Measurements from ENCODE around the gene HYAL2.

The HYAL2 gene, protein sequence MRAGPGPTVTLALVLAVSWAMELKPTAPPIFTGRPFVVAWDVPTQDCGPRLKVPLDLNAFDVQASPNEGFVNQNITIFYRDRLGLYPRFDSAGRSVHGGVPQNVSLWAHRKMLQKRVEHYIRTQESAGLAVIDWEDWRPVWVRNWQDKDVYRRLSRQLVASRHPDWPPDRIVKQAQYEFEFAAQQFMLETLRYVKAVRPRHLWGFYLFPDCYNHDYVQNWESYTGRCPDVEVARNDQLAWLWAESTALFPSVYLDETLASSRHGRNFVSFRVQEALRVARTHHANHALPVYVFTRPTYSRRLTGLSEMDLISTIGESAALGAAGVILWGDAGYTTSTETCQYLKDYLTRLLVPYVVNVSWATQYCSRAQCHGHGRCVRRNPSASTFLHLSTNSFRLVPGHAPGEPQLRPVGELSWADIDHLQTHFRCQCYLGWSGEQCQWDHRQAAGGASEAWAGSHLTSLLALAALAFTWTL

DNA sequence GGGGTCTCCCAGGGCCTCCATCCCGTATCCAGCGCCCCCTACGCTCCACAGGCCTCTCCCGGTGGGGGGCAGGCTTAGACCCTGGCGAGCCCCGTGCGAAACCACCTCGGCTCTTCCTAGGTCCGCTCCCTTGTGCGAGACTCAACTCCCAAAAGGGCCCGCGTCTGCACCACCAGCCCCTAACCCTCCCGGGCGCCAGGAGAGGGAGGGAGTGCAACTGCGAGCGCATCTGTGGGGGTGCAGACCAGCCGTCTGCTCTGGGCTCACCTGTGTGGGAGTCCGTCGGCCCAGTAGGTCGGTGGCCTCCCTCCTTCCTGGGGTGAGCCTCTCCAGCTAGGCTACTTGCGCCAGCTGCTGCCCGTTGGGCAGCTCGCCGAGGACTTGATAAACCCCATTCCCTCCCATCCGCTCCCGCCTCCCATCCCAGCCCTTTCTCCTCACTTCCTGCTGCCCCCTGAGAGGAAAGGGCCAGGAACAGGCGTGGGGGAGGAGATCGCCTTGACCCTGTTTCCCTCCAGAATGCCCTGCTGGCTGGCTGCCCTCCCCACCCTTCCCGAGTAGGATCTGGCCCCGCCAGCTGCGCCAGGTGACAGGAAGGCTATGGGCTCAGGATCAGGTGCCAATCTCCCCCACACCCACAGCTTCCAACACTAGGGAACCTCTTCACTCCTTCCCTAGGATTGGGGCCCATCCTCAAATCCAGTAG, at the start of gene HYAL2:
HYAL2 (minus strand) TSS at position 360 of the 706 bp plus-strand sequence. CDS start 2,256 bp downstream, outside the sequence.
- no peak for DNase-seq (ENCODE audit: low read depth)
- TF ChIP-seq, protein P1, sequence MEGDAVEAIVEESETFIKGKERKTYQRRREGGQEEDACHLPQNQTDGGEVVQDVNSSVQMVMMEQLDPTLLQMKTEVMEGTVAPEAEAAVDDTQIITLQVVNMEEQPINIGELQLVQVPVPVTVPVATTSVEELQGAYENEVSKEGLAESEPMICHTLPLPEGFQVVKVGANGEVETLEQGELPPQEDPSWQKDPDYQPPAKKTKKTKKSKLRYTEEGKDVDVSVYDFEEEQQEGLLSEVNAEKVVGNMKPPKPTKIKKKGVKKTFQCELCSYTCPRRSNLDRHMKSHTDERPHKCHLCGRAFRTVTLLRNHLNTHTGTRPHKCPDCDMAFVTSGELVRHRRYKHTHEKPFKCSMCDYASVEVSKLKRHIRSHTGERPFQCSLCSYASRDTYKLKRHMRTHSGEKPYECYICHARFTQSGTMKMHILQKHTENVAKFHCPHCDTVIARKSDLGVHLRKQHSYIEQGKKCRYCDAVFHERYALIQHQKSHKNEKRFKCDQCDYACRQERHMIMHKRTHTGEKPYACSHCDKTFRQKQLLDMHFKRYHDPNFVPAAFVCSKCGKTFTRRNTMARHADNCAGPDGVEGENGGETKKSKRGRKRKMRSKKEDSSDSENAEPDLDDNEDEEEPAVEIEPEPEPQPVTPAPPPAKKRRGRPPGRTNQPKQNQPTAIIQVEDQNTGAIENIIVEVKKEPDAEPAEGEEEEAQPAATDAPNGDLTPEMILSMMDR (conservative IDR thresholded peaks at IDR 0.05; ENCODE audit: control insufficient read depth, insufficient read depth, low read depth, low read length), result no peak
- H3K4me3 ChIP-seq (ENCODE audit: control insufficient read depth, low read depth, low read length), result peak within 1 kb of the TSS; percentile 84

DNA sequence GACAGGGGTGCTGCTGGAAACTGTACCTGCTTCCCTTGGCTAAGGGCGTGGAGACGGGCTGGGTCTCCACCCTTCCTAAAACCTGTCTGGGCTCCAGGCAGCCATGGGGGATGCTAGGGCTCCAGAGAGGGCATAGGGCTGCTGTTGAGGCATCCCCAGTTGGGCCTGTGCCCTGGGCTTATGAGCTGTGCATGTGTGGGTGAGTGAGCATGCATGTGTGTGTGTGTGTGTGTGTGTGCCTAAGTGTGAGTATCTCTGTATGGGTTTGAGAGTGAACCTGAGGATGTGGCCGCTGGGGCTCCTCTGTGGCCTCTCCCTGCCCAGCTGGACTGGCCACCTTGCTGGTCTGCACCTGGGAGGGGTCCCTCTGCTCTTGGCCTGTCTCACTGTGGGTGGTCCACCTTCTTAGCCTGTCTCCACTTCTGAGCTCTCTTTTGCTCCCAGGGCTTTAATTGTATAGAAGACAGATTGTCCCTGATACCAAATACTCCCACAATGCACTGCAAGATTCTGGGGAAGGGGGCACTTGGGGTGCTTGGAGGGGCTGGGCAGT, 48.7 kb upstream of the HYAL2 start:
- H3K4me3 ChIP-seq (ENCODE audit: control insufficient read depth, low read depth, low read length), result no peak overlapping the region
- DNase-seq (ENCODE audit: low read depth), result peak; percentile 58
- TF ChIP-seq, protein P1 (conservative IDR thresholded peaks at IDR 0.05; ENCODE audit: control insufficient read depth, insufficient read depth, low read depth, low read length), result no peak

DNA sequence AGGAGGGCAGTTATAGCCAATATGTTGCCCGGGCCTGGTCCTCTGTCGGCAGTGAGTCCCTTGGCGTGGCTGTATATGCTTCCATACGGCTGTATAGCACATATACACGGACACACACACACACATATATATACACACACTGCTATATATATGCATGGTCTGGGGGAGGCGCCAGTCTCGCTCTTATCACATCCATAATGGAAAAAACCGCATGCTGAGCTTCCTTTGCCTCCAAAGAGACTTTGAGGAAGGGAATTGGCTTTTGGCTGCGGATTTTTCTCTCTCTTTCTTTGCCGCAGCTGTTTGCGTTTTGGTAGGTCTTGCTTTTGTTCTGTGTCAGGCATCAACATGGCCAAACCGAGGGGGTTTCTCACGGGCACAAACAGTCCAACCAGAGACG, 48.0 kb upstream of the HYAL2 start:
- DNase-seq (ENCODE audit: low read depth), result peak; percentile 20
- TF ChIP-seq, protein P1 (conservative IDR thresholded peaks at IDR 0.05; ENCODE audit: control insufficient read depth, insufficient read depth, low read depth, low read length), result no peak

DNA sequence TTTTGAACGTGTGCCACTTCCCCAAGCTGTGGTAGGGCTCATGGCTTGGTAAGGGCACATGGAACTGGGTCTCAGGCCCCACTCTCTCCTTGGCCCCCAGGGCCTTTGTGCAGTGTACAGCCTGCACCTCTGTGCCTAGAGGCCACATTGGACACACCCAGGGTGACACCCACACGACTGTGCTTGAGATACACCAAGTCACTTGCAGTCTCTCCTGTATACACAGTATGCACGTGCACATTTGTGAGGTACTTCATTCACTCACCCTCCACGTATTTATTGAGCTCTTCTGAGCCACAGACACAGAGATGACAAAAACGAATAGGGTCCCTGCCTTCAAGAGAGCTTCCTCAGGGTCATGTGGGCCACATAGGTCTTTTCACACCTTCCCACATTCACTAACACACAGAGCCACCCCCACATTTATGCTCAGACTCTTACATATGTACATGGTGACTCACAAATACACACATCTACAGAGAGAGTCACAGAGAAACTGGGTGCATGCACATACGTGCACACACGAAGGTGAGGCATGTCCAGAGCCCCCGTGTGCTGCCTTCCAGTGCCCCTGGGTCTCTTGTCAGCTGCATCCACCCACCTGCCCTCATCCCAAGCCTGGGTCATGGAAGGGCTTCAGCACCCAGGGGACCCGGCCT, 46.6 kb upstream of the HYAL2 start:
- TF ChIP-seq, protein P1 (conservative IDR thresholded peaks at IDR 0.05; ENCODE audit: control insufficient read depth, insufficient read depth, low read depth, low read length), result no peak
- H3K4me3 ChIP-seq (ENCODE audit: control insufficient read depth, low read depth, low read length), result no peak overlapping the region
- DNase-seq (ENCODE audit: low read depth), result no peak

More for the DNA sequence above, 48.0 kb upstream of the HYAL2 start:
- no peak overlapping the region for H3K4me3 ChIP-seq (ENCODE audit: control insufficient read depth, low read depth, low read length)

DNA sequence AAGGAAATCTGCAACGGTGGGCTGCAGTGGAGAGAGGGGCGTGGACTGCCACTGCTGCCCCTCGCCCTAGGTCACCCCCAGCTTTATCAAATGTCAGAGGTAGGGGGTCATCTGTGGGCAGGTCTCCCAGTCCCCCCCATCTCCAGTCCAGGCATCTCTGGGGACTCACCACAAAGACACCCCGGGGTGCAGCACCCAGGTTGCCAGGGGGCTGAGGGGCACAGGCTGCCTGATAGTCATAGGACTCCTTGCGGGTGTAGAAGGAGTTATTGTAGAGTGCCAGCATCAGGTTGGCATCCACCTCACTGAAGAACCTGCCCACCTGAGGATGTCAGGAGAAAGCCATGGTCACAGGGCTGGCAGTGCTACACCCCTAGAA, 43.3 kb upstream of the HYAL2 start:
- H3K4me3 ChIP-seq (ENCODE audit: control insufficient read depth, low read depth, low read length), result no peak overlapping the region
- no peak for DNase-seq (ENCODE audit: low read depth)
- TF ChIP-seq, protein P1 (conservative IDR thresholded peaks at IDR 0.05; ENCODE audit: control insufficient read depth, insufficient read depth, low read depth, low read length), result no peak
